GM10248 (cell line): ENCODE data around the gene FIP1L1.

ENCODE experiments used
- CTCF ChIA-PET: fragments of 300-600 bp; sonication (Branson Sonifier 250); formaldehyde crosslinking; extraction: SDS; loops from one replicate; lab custom pipeline; 2021; ENCODE audit warnings: antibody characterized with exemption; lab: Yijun Ruan, JAX
- POLR2A ChIA-PET: fragments of 350-650 bp; sonication (Branson Sonifier 250); formaldehyde crosslinking; extraction: SDS; loops from one replicate; lab custom pipeline; 2020; ENCODE audit warnings: antibody characterized with exemption; lab: Yijun Ruan, JAX
- DNase-seq: peaks from one replicate; pipeline ENCODE4 v3.0.0; 2012; ENCODE audit errors: extremely low spot score
- TF ChIP-seq, protein P1 (sequence below): IDR thresholded peaks from 2 replicates; pipeline ENCODE4 v1.5.1; 2012; ENCODE audit warnings: mild to moderate bottlenecking, low read depth; ENCODE audit errors: extremely low read depth, missing control alignments, control extremely low read depth

The FIP1L1 gene

DNA sequence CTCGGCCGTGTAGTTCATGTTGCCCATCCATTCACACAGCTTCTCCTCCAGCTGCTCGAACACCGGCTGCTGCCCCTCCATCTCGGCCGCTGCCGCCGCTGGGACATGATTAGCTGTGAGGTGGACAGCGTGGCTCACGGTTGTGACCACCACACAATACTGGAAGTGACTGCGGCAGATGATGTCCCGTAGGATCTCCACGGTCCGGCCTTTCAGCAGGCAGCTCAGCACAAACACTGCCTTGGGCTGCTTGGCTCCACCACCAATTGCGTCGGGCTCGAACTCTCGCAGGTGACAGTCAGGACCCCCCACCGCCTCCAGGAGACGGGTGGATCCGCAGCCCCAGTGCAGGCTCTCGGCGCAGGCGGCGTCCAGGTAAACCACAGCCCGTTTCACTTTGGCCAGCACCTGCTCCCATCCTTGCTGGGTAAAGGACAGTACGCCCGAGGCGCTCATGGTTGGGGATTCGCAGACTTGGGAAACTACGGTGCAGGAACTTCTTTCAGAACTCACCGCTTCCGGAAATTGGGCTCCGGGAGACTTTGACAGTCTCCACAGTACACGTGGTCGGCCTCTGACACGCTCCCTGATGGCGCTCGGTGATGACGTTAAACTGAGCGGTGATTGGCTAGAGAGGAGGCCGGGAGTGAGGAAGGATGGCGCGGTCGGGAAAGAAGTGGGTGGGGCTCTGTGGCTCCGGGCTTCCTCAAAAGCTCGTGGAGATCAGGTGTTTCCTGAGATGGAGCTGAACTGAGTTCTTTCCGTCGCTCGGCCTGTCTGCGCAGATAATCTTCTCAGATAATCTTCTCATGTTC, 11.7 kb upstream of the FIP1L1 start, which contains the start of gene SCFD2:
Gene SCFD2 (minus strand): TSS at position 576 of the 815 bp plus-strand sequence.
- ChIA-PET CTCF (interaction anchor here (1.4 to 2.0 kb wide), 3 partner anchors 11 to 15 kb away, joined by 4 to 6 read pairs (median 5); partner anchors contain the start of gene FIP1L1), POLR2A (interaction anchor here (0.9 to 1.4 kb wide), 2 partner anchors 12 to 382 kb away, joined by 3 to 5 read pairs; partner anchors contain the start of gene FIP1L1)
- DNase-seq = peak; percentile 96

DNA sequence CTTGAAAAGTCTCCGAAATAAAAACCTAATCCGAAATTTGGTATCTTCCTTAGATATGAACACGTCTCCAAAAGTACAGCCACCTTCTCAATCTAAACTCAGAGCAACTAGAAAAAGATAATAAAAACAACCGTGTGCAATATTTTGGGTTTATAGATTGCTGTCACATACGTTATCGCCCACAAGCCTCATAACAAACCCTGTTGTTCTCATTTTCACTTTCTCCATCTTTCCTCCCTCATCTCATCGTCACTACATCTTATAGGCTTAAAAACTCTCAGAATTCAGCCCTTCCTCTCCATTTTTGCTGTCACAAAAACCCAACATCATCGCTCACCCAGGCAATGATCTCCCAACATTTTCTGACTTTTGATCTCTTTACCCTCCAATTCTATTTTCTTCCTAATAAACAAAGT, 11.1 kb upstream of the FIP1L1 start:
- DNase-seq = peak; percentile 15
- POLR2A ChIA-PET = interaction anchor here (0.9 kb wide), 1 partner anchor 382 kb away, joined by 3 read pairs; no protein-coding TSS in a partner anchor
- TF ChIP-seq, protein P1, sequence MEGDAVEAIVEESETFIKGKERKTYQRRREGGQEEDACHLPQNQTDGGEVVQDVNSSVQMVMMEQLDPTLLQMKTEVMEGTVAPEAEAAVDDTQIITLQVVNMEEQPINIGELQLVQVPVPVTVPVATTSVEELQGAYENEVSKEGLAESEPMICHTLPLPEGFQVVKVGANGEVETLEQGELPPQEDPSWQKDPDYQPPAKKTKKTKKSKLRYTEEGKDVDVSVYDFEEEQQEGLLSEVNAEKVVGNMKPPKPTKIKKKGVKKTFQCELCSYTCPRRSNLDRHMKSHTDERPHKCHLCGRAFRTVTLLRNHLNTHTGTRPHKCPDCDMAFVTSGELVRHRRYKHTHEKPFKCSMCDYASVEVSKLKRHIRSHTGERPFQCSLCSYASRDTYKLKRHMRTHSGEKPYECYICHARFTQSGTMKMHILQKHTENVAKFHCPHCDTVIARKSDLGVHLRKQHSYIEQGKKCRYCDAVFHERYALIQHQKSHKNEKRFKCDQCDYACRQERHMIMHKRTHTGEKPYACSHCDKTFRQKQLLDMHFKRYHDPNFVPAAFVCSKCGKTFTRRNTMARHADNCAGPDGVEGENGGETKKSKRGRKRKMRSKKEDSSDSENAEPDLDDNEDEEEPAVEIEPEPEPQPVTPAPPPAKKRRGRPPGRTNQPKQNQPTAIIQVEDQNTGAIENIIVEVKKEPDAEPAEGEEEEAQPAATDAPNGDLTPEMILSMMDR = no peak
- CTCF ChIA-PET = interaction anchor here (1.4 to 2.0 kb wide), 3 partner anchors 10 to 14 kb away, joined by 4 to 6 read pairs (median 5); partner anchors contain the start of gene FIP1L1

More for the DNA sequence above, 11.7 kb upstream of the FIP1L1 start, which contains the start of gene SCFD2:
- TF ChIP-seq, protein P1 = no peak

DNA sequence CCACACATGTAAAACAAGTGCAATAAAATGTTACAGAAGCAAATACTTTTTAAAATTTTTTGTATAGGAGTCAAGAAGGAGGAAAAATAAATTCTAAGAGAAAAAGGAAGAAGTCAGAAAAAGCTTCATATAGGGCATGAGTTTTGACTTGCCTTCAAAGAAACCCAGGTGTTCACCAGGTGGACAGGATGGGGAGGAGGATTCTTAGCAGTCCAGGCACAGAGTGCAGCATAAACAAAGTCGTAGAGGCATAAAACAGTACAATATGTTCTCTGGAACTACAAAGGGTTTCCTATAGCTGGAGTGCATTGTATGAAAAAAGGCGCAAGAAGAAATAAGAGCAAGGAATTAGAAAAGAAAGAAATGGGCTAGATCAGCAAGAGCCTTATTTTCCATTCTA, 9.7 kb upstream of the FIP1L1 start:
- POLR2A ChIA-PET = no interaction called here
- no peak for DNase-seq
- CTCF ChIA-PET = interaction anchor here (2.0 kb wide), 1 partner anchor 9 kb away, joined by 5 read pairs; the partner anchor contains the start of gene FIP1L1
- TF ChIP-seq, protein P1 = no peak

DNA sequence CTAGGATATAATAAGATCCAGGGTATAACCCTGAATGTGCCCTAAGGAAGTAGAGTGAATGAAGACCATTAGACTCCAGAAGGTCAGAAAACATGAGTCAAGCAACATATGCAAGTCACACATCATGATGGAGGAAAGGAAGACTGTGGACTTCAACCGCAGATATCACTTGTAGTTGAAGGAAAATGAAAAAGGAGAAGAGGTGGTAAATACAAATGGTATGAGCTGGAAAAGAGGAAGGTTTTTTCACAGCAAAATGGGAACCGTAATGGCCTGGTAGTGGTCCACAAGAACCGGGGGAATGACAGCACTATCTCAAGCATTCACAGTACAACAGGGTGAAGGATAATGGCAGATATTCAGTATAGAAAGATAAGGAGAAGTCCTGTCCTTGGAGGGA, 6.4 kb upstream of the FIP1L1 start:
- ChIA-PET CTCF (interaction anchor here (1.0 to 1.2 kb wide), 2 partner anchors 19 to 864 kb away, joined by 3 to 4 read pairs; no protein-coding TSS in a partner anchor), POLR2A (no interaction called here)
- no peak for DNase-seq
- TF ChIP-seq, protein P1 = no peak

DNA sequence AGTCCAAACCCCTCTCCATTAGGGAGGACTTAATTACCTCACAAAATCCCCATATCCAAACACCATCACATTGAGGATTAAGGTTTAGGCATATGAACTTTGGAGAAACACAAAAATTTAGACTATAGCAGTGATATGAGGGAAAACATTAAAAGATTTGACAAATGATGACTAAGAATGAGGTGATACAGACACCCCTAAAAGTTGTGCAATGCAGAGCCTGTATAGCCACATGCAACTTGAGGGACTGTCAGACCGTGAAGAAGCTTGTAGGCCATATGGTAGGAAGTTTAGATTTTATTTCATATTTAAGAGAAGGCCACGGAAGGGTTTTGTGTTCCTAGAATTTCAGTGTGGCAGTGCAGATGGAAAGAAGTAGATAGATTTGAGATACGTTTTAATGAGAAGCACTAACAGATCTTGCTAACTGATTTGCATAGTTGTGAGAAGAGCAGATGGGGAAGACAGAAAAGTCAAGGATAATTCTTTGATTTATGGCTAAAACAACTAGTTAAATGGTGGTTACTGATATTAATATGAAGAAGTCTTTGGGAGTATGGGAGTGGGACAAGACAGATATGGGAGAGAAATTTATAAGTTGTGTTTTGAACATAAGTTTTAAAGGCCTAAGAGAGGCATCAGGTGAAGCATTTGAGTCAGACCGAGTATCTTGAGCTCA, 5.5 kb upstream of the FIP1L1 start:
- TF ChIP-seq, protein P1 = no peak
- ChIA-PET CTCF (interaction anchor here (1.0 kb wide), 1 partner anchor 18 kb away, joined by 4 read pairs; no protein-coding TSS in a partner anchor), POLR2A (no interaction called here)
- DNase-seq = no peak

DNA sequence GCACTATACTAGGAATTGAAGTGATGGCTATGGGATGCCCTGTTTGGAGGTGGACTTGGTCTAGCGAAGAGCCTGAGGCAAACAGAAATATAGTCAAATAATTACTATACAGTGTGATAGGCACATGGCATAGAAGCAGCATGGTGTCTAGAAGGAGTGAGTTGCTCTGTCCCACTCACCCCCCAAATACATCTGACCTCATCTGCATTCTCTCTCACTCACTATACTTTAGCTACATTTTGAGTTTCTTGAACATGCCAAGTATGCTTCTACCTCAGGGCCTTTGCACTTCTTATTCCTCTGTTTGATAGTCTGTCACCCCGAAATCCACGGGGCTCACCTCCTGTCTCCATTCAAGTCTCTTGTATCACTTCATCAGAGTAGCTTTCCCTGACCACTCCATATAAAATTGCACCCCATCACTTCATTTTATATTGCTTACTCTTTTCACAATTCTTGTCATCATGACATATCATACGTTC, 2.6 kb upstream of the FIP1L1 start:
- ChIA-PET POLR2A (no interaction called here), CTCF (no interaction called here)
- DNase-seq = no peak
- TF ChIP-seq, protein P1 = no peak
